ENCODE measurements around the gene ALDH1A1.
"Not testable (repeated sequence)": the region's sequence is repeated elsewhere in the genome, so short reads cannot be mapped to it uniquely, and the experiment has no call there.

ALDH1A1 gene

GRCh38 chr9:72896439-72896838 lies 56.4 kb downstream of the ALDH1A1 start:
- DNase-seq (ENCODE audit: low read depth): no peak

- DNase-seq (ENCODE audit: low read depth): no peak
Observed at GRCh38 chr9:72895122-72895521, 57.7 kb downstream of the ALDH1A1 start.

GRCh38 chr9:72894342-72894741 lies 58.5 kb downstream of the ALDH1A1 start:
- DNase-seq (ENCODE audit: low read depth): peak; percentile 85

- no peak for DNase-seq (ENCODE audit: low read depth)
Observed at GRCh38 chr9:72893437-72893836, 59.4 kb downstream of the ALDH1A1 start.

- no peak for DNase-seq (ENCODE audit: low read depth)
Observed at GRCh38 chr9:72891043-72891442, 61.8 kb downstream of the ALDH1A1 start.

- no peak for DNase-seq (ENCODE audit: low read depth)
Observed at GRCh38 chr9:72888943-72889342, 63.9 kb downstream of the ALDH1A1 start.

GRCh38 chr9:72888067-72888466 lies 64.8 kb downstream of the ALDH1A1 start:
- no peak for DNase-seq (ENCODE audit: low read depth)

GRCh38 chr9:72886386-72886785 lies 66.5 kb downstream of the ALDH1A1 start:
- DNase-seq (ENCODE audit: low read depth): no peak

GRCh38 chr9:72884508-72884907 lies 68.3 kb downstream of the ALDH1A1 start:
- no peak for DNase-seq (ENCODE audit: low read depth)

GRCh38 chr9:72883875-72884274 lies 69.0 kb downstream of the ALDH1A1 start:
- no peak for DNase-seq (ENCODE audit: low read depth)

GRCh38 chr9:72882117-72882775 lies 70.6 kb downstream of the ALDH1A1 start:
- no peak for DNase-seq (ENCODE audit: low read depth)

GRCh38 chr9:72880821-72881220 lies 72.0 kb downstream of the ALDH1A1 start:
- DNase-seq (ENCODE audit: low read depth): no peak

GRCh38 chr9:72875221-72875620 lies 77.6 kb downstream of the ALDH1A1 start:
- no peak for DNase-seq (ENCODE audit: low read depth)

GRCh38 chr9:72874344-72874743 lies 78.5 kb downstream of the ALDH1A1 start:
- DNase-seq (ENCODE audit: low read depth): no peak

GRCh38 chr9:72873456-72873855 lies 79.4 kb downstream of the ALDH1A1 start:
- DNase-seq (ENCODE audit: low read depth): no peak

- DNase-seq (ENCODE audit: low read depth): no peak
Observed at GRCh38 chr9:72872718-72873117, 80.1 kb downstream of the ALDH1A1 start.

- peak; percentile 46 for DNase-seq (ENCODE audit: low read depth)
Observed at GRCh38 chr9:72871685-72872084, 81.2 kb downstream of the ALDH1A1 start.

- no peak for DNase-seq (ENCODE audit: low read depth)
Observed at GRCh38 chr9:72864327-72864726, 88.5 kb downstream of the ALDH1A1 start.

GRCh38 chr9:72863456-72864094 lies 89.3 kb downstream of the ALDH1A1 start:
- DNase-seq (ENCODE audit: low read depth): no peak

- not testable (repeated sequence) for DNase-seq (ENCODE audit: low read depth)
Observed at GRCh38 chr9:72862788-72863187, 90.1 kb downstream of the ALDH1A1 start.

- peak; percentile 44 for DNase-seq (ENCODE audit: low read depth)
Observed at GRCh38 chr9:72858089-72858912, 94.6 kb downstream of the ALDH1A1 start.

GRCh38 chr9:72857624-72857996 lies 95.2 kb downstream of the ALDH1A1 start:
- no peak for DNase-seq (ENCODE audit: low read depth)

GRCh38 chr9:72856972-72857623 lies 95.8 kb downstream of the ALDH1A1 start:
- DNase-seq (ENCODE audit: low read depth): peak; percentile 70

Data from ELR (cell line).